Loucy (cell line): Measurements from ENCODE around the gene PPFIBP1.

Experiments used
- CTCF ChIP-seq: fragments of 200-600 bp; sonication (generic); conservative IDR thresholded peaks from 2 replicates; pipeline ENCODE4 v1.5.1; 2014; ENCODE audit warnings: mild to moderate bottlenecking, antibody characterized with exemption, low read length
- EZH2phosphoT487 ChIP-seq: fragments of 200-600 bp; IDR thresholded peaks from 2 replicates; pipeline ENCODE4 v1.6.1; 2018; ENCODE audit warnings: antibody characterized with exemption, mild to moderate bottlenecking, moderate library complexity, borderline replicate concordance

GRCh38 chr12:27730097-27730588 lies 206.1 kb downstream of the PPFIBP1 start:
- TF ChIP-seq CTCF = no peak
- TF ChIP-seq EZH2phosphoT487 = no peak
